Measurements from ENCODE around the gene RBL1. TPM values are rescaled to one million over a fixed set of nuclear protein-coding genes. Genes with fewer than 3 reads are reported as not detected.
"Not testable (repeated sequence)": the region's sequence is repeated elsewhere in the genome, so short reads cannot be mapped to it uniquely, and the experiment has no call there.

Gene RBL1
- total and polyA plus RNA-seq, 10 of the 15 experiments (the other 5 are each of a cell fraction or from before 2014, with no cell fraction given) = 4.5 to 51.1 (median 24.9) TPM

DNA sequence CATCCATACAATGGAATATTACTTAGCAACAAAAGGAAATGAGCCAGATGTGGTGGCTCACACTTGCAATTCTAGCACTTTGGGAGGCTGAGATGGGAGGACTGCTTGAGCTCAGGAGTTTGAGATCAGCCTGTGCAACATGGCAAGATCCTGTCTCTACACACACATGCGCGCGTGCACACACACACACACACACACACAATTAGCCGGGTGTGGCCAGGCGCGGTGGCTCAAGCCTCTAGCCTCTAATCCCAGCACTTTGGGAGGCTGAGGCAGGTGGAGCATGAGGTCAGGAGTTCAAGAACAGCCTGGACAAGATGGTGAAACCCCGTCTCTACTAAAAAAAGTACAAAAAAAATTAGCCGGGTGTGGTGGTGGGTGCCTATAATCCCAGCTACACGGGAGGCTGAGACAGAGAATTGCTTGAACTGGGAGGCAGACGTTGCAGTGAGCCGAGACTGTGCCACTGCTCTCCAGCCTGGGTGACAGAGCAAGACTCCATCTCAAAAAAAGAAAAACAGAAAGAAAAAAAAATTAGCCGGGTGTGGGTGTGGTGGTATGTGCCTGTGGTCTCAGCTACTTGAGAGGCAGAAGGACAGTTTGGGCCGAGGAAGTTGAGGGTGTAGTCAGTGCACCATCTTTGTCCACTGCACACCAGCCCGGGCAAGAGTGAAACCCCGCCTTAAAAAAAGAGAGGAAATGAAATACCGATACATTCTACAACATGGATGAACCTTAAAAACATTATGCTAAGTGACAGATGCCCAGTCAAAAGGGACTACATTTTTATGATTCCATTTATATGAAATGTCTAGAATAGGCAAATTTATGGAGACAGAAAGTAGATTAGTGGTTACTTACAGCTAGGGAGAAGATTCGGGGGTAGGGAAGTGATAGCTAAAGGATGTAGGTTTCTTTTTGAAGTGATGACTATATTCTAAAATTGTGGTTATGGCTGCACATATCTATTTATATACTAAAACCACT is 52.5 kb downstream of the RBL1 start (continued):
- TF ChIP-seq, protein P1, sequence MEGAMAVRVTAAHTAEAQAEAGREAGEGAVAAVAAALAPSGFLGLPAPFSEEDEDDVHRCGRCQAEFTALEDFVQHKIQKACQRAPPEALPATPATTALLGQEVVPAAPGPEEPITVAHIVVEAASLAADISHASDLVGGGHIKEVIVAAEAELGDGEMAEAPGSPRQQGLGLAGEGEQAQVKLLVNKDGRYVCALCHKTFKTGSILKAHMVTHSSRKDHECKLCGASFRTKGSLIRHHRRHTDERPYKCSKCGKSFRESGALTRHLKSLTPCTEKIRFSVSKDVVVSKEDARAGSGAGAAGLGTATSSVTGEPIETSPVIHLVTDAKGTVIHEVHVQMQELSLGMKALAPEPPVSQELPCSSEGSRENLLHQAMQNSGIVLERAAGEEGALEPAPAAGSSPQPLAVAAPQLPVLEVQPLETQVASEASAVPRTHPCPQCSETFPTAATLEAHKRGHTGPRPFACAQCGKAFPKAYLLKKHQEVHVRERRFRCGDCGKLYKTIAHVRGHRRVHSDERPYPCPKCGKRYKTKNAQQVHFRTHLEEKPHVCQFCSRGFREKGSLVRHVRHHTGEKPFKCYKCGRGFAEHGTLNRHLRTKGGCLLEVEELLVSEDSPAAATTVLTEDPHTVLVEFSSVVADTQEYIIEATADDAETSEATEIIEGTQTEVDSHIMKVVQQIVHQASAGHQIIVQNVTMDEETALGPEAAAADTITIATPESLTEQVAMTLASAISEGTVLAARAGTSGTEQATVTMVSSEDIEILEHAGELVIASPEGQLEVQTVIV (IDR thresholded peaks at IDR 0.05; ENCODE audit: borderline replicate concordance, partially characterized antibody) = no peak
- TF ChIP-seq TCF12 (IDR thresholded peaks at IDR 0.05; ENCODE audit: low read depth, low read length) (no peak), TBL1XR1 (IDR thresholded peaks at IDR 0.05; ENCODE audit: low read depth, low read length) (no peak), RFX5 (IDR thresholded peaks at IDR 0.05; ENCODE audit: low read depth, low read length) (no peak), SREBF1 (IDR thresholded peaks at IDR 0.05; ENCODE audit: low read length) (0 out of 2 replicates have a peak, but pooled peaks have one; percentile 50)
- TF ChIP-seq, protein P2, sequence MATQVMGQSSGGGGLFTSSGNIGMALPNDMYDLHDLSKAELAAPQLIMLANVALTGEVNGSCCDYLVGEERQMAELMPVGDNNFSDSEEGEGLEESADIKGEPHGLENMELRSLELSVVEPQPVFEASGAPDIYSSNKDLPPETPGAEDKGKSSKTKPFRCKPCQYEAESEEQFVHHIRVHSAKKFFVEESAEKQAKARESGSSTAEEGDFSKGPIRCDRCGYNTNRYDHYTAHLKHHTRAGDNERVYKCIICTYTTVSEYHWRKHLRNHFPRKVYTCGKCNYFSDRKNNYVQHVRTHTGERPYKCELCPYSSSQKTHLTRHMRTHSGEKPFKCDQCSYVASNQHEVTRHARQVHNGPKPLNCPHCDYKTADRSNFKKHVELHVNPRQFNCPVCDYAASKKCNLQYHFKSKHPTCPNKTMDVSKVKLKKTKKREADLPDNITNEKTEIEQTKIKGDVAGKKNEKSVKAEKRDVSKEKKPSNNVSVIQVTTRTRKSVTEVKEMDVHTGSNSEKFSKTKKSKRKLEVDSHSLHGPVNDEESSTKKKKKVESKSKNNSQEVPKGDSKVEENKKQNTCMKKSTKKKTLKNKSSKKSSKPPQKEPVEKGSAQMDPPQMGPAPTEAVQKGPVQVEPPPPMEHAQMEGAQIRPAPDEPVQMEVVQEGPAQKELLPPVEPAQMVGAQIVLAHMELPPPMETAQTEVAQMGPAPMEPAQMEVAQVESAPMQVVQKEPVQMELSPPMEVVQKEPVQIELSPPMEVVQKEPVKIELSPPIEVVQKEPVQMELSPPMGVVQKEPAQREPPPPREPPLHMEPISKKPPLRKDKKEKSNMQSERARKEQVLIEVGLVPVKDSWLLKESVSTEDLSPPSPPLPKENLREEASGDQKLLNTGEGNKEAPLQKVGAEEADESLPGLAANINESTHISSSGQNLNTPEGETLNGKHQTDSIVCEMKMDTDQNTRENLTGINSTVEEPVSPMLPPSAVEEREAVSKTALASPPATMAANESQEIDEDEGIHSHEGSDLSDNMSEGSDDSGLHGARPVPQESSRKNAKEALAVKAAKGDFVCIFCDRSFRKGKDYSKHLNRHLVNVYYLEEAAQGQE (IDR thresholded peaks at IDR 0.05; ENCODE audit: low read depth, low read length) = no peak

DNA sequence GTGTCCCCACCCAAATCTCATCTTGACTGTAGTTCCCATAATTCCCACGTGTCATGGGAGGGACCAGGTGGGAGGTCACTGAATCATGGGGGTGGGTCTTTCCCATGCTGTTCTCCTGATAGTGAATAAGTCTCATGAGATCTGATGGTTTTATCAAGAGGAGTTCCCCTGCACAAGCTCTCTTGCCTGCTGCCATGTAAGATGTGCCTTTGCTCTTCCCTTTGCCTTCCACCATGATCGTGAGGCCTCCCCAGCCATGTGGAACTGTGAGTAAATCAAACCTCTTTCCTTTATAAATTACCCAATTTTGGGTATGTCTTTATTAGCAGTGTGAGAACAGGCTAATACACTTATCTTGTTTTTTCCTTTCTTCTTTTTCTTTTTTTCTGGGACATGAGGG is 56.4 kb downstream of the RBL1 start:
- H3K36me3 ChIP-seq (ENCODE audit: control insufficient read depth in 2 of 2, insufficient read depth in 2 of 2, low read length in 1 of 2) = peaks cover 2 to 22% of the 10 kb centered on the region in 2 experiments
- ChIA-PET SMC1A (ENCODE audit: uncharacterized antibody, unreplicated experiment) (interaction anchor here (1.3 to 1.4 kb wide), 2 partner anchors 15 to 31 kb away, joined by 3 to 4 read pairs; no protein-coding TSS in a partner anchor), POLR2A (interaction anchor here (0.5 kb wide), 1 partner anchor 101 kb away, joined by 4 read pairs; no protein-coding TSS in a partner anchor), CTCF (interaction anchor here (0.7 kb wide), 2 partner anchors 120 to 1122 kb away, joined by 3 read pairs; no protein-coding TSS in a partner anchor), RAD21 (ENCODE audit: unreplicated experiment) (interaction anchor here (0.9 kb wide), 1 partner anchor 30 kb away, joined by 3 read pairs; no protein-coding TSS in a partner anchor)
- ATAC-seq; DNase-seq (ENCODE audit: low read depth, low spot score); H3K27me3 ChIP-seq (replicated peaks in 1 of 2; ENCODE audit: control insufficient read depth in 2 of 2, insufficient read depth in 2 of 2, low read length in 1 of 2); H3K9me3 ChIP-seq (replicated peaks; ENCODE audit: control insufficient read depth, insufficient read depth, low read length); H3K27ac ChIP-seq (ENCODE audit: control insufficient read depth, insufficient read depth); in situ Hi-C loops (cut with MboI); H3K4me3 ChIP-seq; H3K9ac ChIP-seq (ENCODE audit: control insufficient read depth, insufficient read depth, low read length); FAIRE-seq; BruUV-seq (replicated peaks); H3K4me2 ChIP-seq (ENCODE audit: control insufficient read depth, insufficient read depth); H2AFZ ChIP-seq (ENCODE audit: control insufficient read depth, low read depth, low read length); H3K79me2 ChIP-seq (ENCODE audit: control insufficient read depth, insufficient read depth, low read length); intact Hi-C loops (cut with micrococcal nuclease; ENCODE audit: unreplicated experiment); H4K20me1 ChIP-seq (ENCODE audit: control insufficient read depth, insufficient read depth): not testable (repeated sequence)
- 73% methylated on average over 2 of the region's 2 CpGs for WGBS (ENCODE audit: insufficient coverage, insufficient replicate concordance, low lambda C conversion rate, missing lambda C conversion rate)
- H3K4me1 ChIP-seq (ENCODE audit: control insufficient read depth, insufficient read depth, low read length) = peaks cover 14% of the 10 kb centered on the region
